ENCODE results near the gene ITSN2. TPM values are rescaled to one million over a fixed set of nuclear protein-coding genes. Genes with fewer than 3 reads are reported as not detected.
"Not testable (repeated sequence)": the region's sequence is repeated elsewhere in the genome, so short reads cannot be mapped to it uniquely, and the experiment has no call there.

The ITSN2 gene
- total RNA-seq (100 to 1,000 TPM in 3 of 5 donors, 10 to 100 TPM in 2; 95.7 to 110 (median 101) TPM), total RNA-seq (133 to 280 (median 198) reads per million in 29 experiments)
- 87.4 TPM for total RNA-seq (2013)

- no peaks in the 10 kb centered on the region for H3K27me3 ChIP-seq (replicated peaks in 1 of 2; ENCODE audit: control insufficient read depth in 2 of 2, extremely low read depth in 1 of 2, insufficient read depth in 2 of 2, low read length in 1 of 2)
- H3K36me3 Mint-ChIP-seq, result peaks cover 5% of the 10 kb centered on the region
- ChIA-PET CTCF (interaction anchor here in 1 of 2 donors (1.0 to 1.2 kb wide), 2 partner anchors 32 to 435 kb away, joined by 3 read pairs; no protein-coding TSS in a partner anchor), POLR2A (no interaction called here)
- H3K4me3 ChIP-seq (ENCODE audit: control insufficient read depth in 1 of 2, extremely low read depth in 1 of 2, low read length in 1 of 2), result peak within 1 kb of the TSS; percentile 69 to 79
- H3K27ac Mint-ChIP-seq, result peak within 1 kb of the TSS; percentile 91 to 92
- ATAC-seq (replicated peaks in 1 of 4), result peak; percentile 87 to 93 (median 93)
- H3K9me3 Mint-ChIP-seq, result no peaks in the 10 kb centered on the region
- no peaks in the 10 kb centered on the region for H3K27me3 Mint-ChIP-seq
- H3K9me3 ChIP-seq, result no peaks in the 10 kb centered on the region
- H3K36me3 ChIP-seq (ENCODE audit: control insufficient read depth in 2 of 2, extremely low read depth in 1 of 2, insufficient read depth in 1 of 2, low read length in 1 of 2), result no peaks in the 10 kb centered on the region
- DNase-seq, result peak; percentile 61 to 89 (median 79)
- under 1% methylated on average over 89 of the region's 96 CpGs for WGBS (ENCODE audit: insufficient coverage)
- peak within 1 kb of the TSS; percentile 86 for H3K27ac ChIP-seq (ENCODE audit: low read length)
- peaks cover 37 to 43% (median 37%) of the 10 kb centered on the region in 3 donors for H3K4me1 Mint-ChIP-seq
- peaks cover 11 to 15% of the 10 kb centered on the region in 2 experiments for H3K4me1 ChIP-seq (ENCODE audit: control insufficient read depth in 1 of 2, extremely low read depth in 1 of 2, insufficient read depth in 2 of 2, low read length in 2 of 2)
- H3K4me3 Mint-ChIP-seq, result peak within 1 kb of the TSS; percentile 80 to 90 (median 89)
These were observed at the start of gene ITSN2 for GRCh38 chr2:24360050-24360962. Gene ITSN2, minus strand, starts transcription at chr2:24360536. Its CDS starts 32,454 bp downstream, at chr2:24328082.

GRCh38 chr2:24409171-24409570 is 48.8 kb upstream of the ITSN2 start:
- 67% methylated on average over 1 of the region's 5 CpGs for WGBS (ENCODE audit: insufficient coverage)
- no peak overlapping the region for H3K27ac Mint-ChIP-seq
- ChIA-PET POLR2A (no interaction called here), CTCF (interaction anchor here (0.5 to 3.3 kb wide), 8 partner anchors 10 to 720 kb away, joined by 3 to 44 read pairs (median 6); no protein-coding TSS in a partner anchor)
- no peaks in the 10 kb centered on the region for H3K9me3 Mint-ChIP-seq
- Histone ChIP-seq H3K27me3 (replicated peaks in 1 of 2; ENCODE audit: control insufficient read depth in 2 of 2, extremely low read depth in 1 of 2, insufficient read depth in 2 of 2, low read length in 1 of 2) (peaks cover 0 to 4% of the 10 kb centered on the region in 2 experiments), H3K27ac (ENCODE audit: low read length) (no peak overlapping the region), H3K36me3 (ENCODE audit: control insufficient read depth in 2 of 2, extremely low read depth in 1 of 2, insufficient read depth in 1 of 2, low read length in 1 of 2) (no peaks in the 10 kb centered on the region), H3K4me3 (ENCODE audit: control insufficient read depth in 1 of 2, extremely low read depth in 1 of 2, low read length in 1 of 2) (no peak overlapping the region), H3K4me1 (ENCODE audit: control insufficient read depth in 1 of 2, extremely low read depth in 1 of 2, insufficient read depth in 2 of 2, low read length in 2 of 2) (no peaks in the 10 kb centered on the region), H3K9me3 (no peaks in the 10 kb centered on the region)
- peaks cover 0 to 3% (median 0%) of the 10 kb centered on the region in 3 donors for H3K4me1 Mint-ChIP-seq
- H3K27me3 Mint-ChIP-seq, result peaks cover 9 to 12% of the 10 kb centered on the region in 2 donors
- H3K36me3 Mint-ChIP-seq, result peaks cover 3% of the 10 kb centered on the region
- DNase-seq (no peak), ATAC-seq (replicated peaks in 1 of 4) (no peak)
- H3K4me3 Mint-ChIP-seq, result no peak overlapping the region

GRCh38 chr2:24408704-24409103 is 48.4 kb upstream of the ITSN2 start:
- H3K27me3 Mint-ChIP-seq, result peaks cover 9 to 12% of the 10 kb centered on the region in 2 donors
- H3K4me3 Mint-ChIP-seq; H3K4me1 ChIP-seq (ENCODE audit: control insufficient read depth in 1 of 2, extremely low read depth in 1 of 2, insufficient read depth in 2 of 2, low read length in 2 of 2); H3K9me3 Mint-ChIP-seq; H3K36me3 ChIP-seq (ENCODE audit: control insufficient read depth in 2 of 2, extremely low read depth in 1 of 2, insufficient read depth in 1 of 2, low read length in 1 of 2); H3K36me3 Mint-ChIP-seq; H3K27ac Mint-ChIP-seq; DNase-seq; H3K27ac ChIP-seq (ENCODE audit: low read length); H3K4me1 Mint-ChIP-seq; POLR2A ChIA-PET; ATAC-seq (replicated peaks in 1 of 4); H3K9me3 ChIP-seq; H3K27me3 ChIP-seq (replicated peaks in 1 of 2; ENCODE audit: control insufficient read depth in 2 of 2, extremely low read depth in 1 of 2, insufficient read depth in 2 of 2, low read length in 1 of 2); H3K4me3 ChIP-seq (ENCODE audit: control insufficient read depth in 1 of 2, extremely low read depth in 1 of 2, low read length in 1 of 2): not testable (repeated sequence)
- WGBS (ENCODE audit: insufficient coverage), result 80% methylated on average over 1 of the region's 8 CpGs
- CTCF ChIA-PET, result interaction anchor here (0.5 to 3.3 kb wide), 7 partner anchors 10 to 1855 kb away, joined by 3 to 44 read pairs (median 6); no protein-coding TSS in a partner anchor

GRCh38 chr2:24404491-24404921 is 44.2 kb upstream of the ITSN2 start:
- POLR2A ChIA-PET, result no interaction called here
- H3K36me3 ChIP-seq (ENCODE audit: control insufficient read depth in 2 of 2, extremely low read depth in 1 of 2, insufficient read depth in 1 of 2, low read length in 1 of 2), result no peaks in the 10 kb centered on the region
- H3K27ac ChIP-seq (ENCODE audit: low read length), result no peak overlapping the region
- Mint-ChIP-seq H3K9me3 (no peaks in the 10 kb centered on the region), H3K4me3 (no peak overlapping the region), H3K4me1 (peaks cover 2 to 6% (median 5%) of the 10 kb centered on the region in 3 donors), H3K27me3 (peaks cover 8 to 15% of the 10 kb centered on the region in 2 donors), H3K27ac (no peak overlapping the region), H3K36me3 (peaks cover 3% of the 10 kb centered on the region)
- peaks cover 0 to 4% of the 10 kb centered on the region in 2 experiments for H3K27me3 ChIP-seq (replicated peaks in 1 of 2; ENCODE audit: control insufficient read depth in 2 of 2, extremely low read depth in 1 of 2, insufficient read depth in 2 of 2, low read length in 1 of 2)
- peaks cover 0 to 5% of the 10 kb centered on the region in 2 experiments for H3K4me1 ChIP-seq (ENCODE audit: control insufficient read depth in 1 of 2, extremely low read depth in 1 of 2, insufficient read depth in 2 of 2, low read length in 2 of 2)
- WGBS (ENCODE audit: insufficient coverage), result 92% methylated on average over 2 of the region's 7 CpGs
- CTCF ChIA-PET, result interaction anchor here in 1 of 2 donors (0.6 kb wide), 1 partner anchor 134 kb away, joined by 3 read pairs; no protein-coding TSS in a partner anchor
- no peaks in the 10 kb centered on the region for H3K9me3 ChIP-seq
- DNase-seq (no peak), ATAC-seq (replicated peaks in 1 of 4) (no peak)
- no peak overlapping the region for H3K4me3 ChIP-seq (ENCODE audit: control insufficient read depth in 1 of 2, extremely low read depth in 1 of 2, low read length in 1 of 2)

GRCh38 chr2:24403832-24404212 is 43.5 kb upstream of the ITSN2 start:
- peak overlapping the region in 1 of 3 donors; percentile 7 for H3K4me3 Mint-ChIP-seq
- Histone ChIP-seq H3K9me3 (no peaks in the 10 kb centered on the region), H3K4me3 (ENCODE audit: control insufficient read depth in 1 of 2, extremely low read depth in 1 of 2, low read length in 1 of 2) (no peak overlapping the region), H3K36me3 (ENCODE audit: control insufficient read depth in 2 of 2, extremely low read depth in 1 of 2, insufficient read depth in 1 of 2, low read length in 1 of 2) (no peaks in the 10 kb centered on the region), H3K27me3 (replicated peaks in 1 of 2; ENCODE audit: control insufficient read depth in 2 of 2, extremely low read depth in 1 of 2, insufficient read depth in 2 of 2, low read length in 1 of 2) (peaks cover 0 to 3% of the 10 kb centered on the region in 2 experiments), H3K27ac (ENCODE audit: low read length) (no peak overlapping the region), H3K4me1 (ENCODE audit: control insufficient read depth in 1 of 2, extremely low read depth in 1 of 2, insufficient read depth in 2 of 2, low read length in 2 of 2) (peaks cover 0 to 5% of the 10 kb centered on the region in 2 experiments)
- H3K27ac Mint-ChIP-seq, result no peak overlapping the region
- H3K27me3 Mint-ChIP-seq, result peaks cover 8 to 15% of the 10 kb centered on the region in 2 donors
- WGBS (ENCODE audit: insufficient coverage), result 100% methylated on average over 1 of the region's 6 CpGs
- CTCF ChIA-PET, result no interaction called here
- no peak for ATAC-seq (replicated peaks in 1 of 4)
- H3K9me3 Mint-ChIP-seq, result no peaks in the 10 kb centered on the region
- H3K36me3 Mint-ChIP-seq, result peaks cover 3% of the 10 kb centered on the region
- no peak for DNase-seq
- POLR2A ChIA-PET, result no interaction called here
- peaks cover 2 to 6% (median 5%) of the 10 kb centered on the region in 3 donors for H3K4me1 Mint-ChIP-seq

GRCh38 chr2:24403168-24403831 is 43.0 kb upstream of the ITSN2 start:
- H3K27me3 Mint-ChIP-seq, result peaks cover 8 to 15% of the 10 kb centered on the region in 2 donors
- ChIA-PET POLR2A (no interaction called here), CTCF (no interaction called here)
- ATAC-seq (replicated peaks in 1 of 4), result no peak
- no peak overlapping the region for H3K4me3 ChIP-seq (ENCODE audit: control insufficient read depth in 1 of 2, extremely low read depth in 1 of 2, low read length in 1 of 2)
- H3K27ac ChIP-seq (ENCODE audit: low read length), result no peak overlapping the region
- peaks cover 2 to 6% (median 5%) of the 10 kb centered on the region in 3 donors for H3K4me1 Mint-ChIP-seq
- H3K36me3 Mint-ChIP-seq, result peaks cover 3% of the 10 kb centered on the region
- peak overlapping the region in 1 of 3 donors; percentile 7 for H3K4me3 Mint-ChIP-seq
- H3K27ac Mint-ChIP-seq, result no peak overlapping the region
- H3K36me3 ChIP-seq (ENCODE audit: control insufficient read depth in 2 of 2, extremely low read depth in 1 of 2, insufficient read depth in 1 of 2, low read length in 1 of 2), result no peaks in the 10 kb centered on the region
- H3K9me3 ChIP-seq, result no peaks in the 10 kb centered on the region
- peaks cover 0 to 3% of the 10 kb centered on the region in 2 experiments for H3K27me3 ChIP-seq (replicated peaks in 1 of 2; ENCODE audit: control insufficient read depth in 2 of 2, extremely low read depth in 1 of 2, insufficient read depth in 2 of 2, low read length in 1 of 2)
- DNase-seq, result peak in 2 of 35 experiments; percentile 12 to 13
- WGBS (ENCODE audit: insufficient coverage), result 67% methylated on average over 6 of the region's 22 CpGs
- H3K9me3 Mint-ChIP-seq, result no peaks in the 10 kb centered on the region
- H3K4me1 ChIP-seq (ENCODE audit: control insufficient read depth in 1 of 2, extremely low read depth in 1 of 2, insufficient read depth in 2 of 2, low read length in 2 of 2), result peaks cover 0 to 5% of the 10 kb centered on the region in 2 experiments

All from T-cell (primary cell).